Measurements from ENCODE around the gene KCTD15. TPM values are rescaled to one million over a fixed set of nuclear protein-coding genes. Genes with fewer than 3 reads are reported as not detected.

KCTD15 gene
- total RNA-seq, 1 experiment from 2014 or later, result 59.9 TPM

DNA sequence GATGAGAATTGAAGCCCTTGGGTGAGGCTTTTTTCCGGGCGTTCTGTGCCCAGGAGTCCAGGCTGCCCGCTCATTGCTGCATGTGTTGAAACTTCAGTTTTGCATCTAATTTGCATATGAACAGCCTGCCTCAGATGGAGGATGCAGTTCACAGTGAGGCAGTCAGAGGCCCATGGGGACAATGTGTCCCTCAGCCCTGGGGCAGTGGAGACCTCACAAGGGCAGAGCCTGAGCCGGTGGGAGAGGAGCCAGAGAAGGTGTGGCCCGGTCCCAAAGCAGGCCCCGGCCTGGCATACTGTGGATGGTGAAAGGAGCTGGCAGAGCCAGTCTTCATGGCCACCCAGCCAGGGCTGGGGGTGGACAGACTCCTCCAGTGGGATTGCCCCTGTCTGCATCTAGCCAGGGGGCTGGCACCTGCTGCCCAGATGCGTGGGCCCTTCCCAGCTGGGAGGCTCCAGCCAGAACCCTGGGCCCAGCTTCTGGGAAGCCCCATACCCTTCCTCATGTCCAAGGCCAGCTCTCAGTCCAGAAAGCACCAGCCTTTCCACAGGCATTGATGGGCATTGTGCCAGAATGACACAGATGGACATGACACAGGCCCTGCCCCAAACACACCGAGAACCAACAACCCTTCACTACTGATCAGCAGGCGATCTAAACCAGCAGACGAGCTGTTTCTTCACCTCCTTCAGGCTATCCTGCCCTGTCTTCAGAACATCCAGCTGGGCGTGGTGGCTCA, 32.9 kb upstream of the KCTD15 start:
- Histone ChIP-seq H3K27me3 (ENCODE audit: insufficient read depth, low read length) (no peaks in the 10 kb centered on the region), H3K79me2 (ENCODE audit: insufficient read depth, low read length) (no peaks in the 10 kb centered on the region), H3K23me2 (ENCODE audit: insufficient read length, low read depth, low read length, poor library complexity, severe bottlenecking) (no peaks in the 10 kb centered on the region), H3T11ph (ENCODE audit: low read length) (no peak overlapping the region), H3K4me1 (ENCODE audit: insufficient read depth, low read length) (no peaks in the 10 kb centered on the region; the same call in 1 of the 2 replicates), H2AFZ (ENCODE audit: low read length) (no peak overlapping the region), H3K18ac (ENCODE audit: insufficient read length, low read depth, low read length) (no peak overlapping the region), H4K8ac (replicated peaks; ENCODE audit: insufficient read length, low read depth, low read length) (no peak overlapping the region), H3K23ac (ENCODE audit: insufficient read length, low read depth, low read length) (no peak overlapping the region), H2BK120ac (ENCODE audit: low read depth, low read length, poor library complexity, severe bottlenecking) (no peak overlapping the region), H4K20me1 (ENCODE audit: control insufficient read depth, insufficient read depth, insufficient read length) (no peaks in the 10 kb centered on the region), H3K79me1 (ENCODE audit: insufficient read depth, low read depth, low read length, poor library complexity, severe bottlenecking) (no peaks in the 10 kb centered on the region), H3K4me2 (ENCODE audit: insufficient read depth, insufficient read length, low read length) (no peak overlapping the region), H2BK20ac (ENCODE audit: low read depth, low read length, poor library complexity, severe bottlenecking) (no peak overlapping the region), H3K9me3 (ENCODE audit: control insufficient read depth, low read depth, low read length) (no peaks in the 10 kb centered on the region), H2BK5ac (ENCODE audit: insufficient read length, low read length) (no peak overlapping the region), H3K4ac (ENCODE audit: low read depth, low read length) (no peak overlapping the region), H3K27ac (ENCODE audit: insufficient read length, low read depth, low read length) (no peak overlapping the region), H2BK15ac (ENCODE audit: low read depth, low read length) (no peak overlapping the region), H2AK5ac (ENCODE audit: insufficient read length, low read length) (no peak overlapping the region), H3K9ac (ENCODE audit: extremely low read depth, insufficient read length, low read length) (no peak overlapping the region), H3K56ac (ENCODE audit: insufficient read length, low read depth, low read length) (no peak overlapping the region), H4K5ac (ENCODE audit: insufficient read length, low read depth, low read length) (no peak overlapping the region), H3K14ac (ENCODE audit: insufficient read depth, low read length) (no peak overlapping the region), H4K91ac (ENCODE audit: insufficient read length, low read depth, low read length) (no peak overlapping the region), H2BK12ac (ENCODE audit: insufficient read length, low read depth, low read length) (no peak overlapping the region)
- H3K27ac Mint-ChIP-seq, result 0 out of 7 replicates have a peak overlapping the region, but pooled peaks of 1 of the 3 experiments have one; percentile 18
- H3K27me3 Mint-ChIP-seq (ENCODE audit: low read depth), result peaks cover 3% of the 10 kb centered on the region; the same call in 1 of the 2 replicates
- no peaks in the 10 kb centered on the region for H3K36me3 Mint-ChIP-seq (ENCODE audit: insufficient read depth in 1 of 3, low read depth in 3 of 3)
- no peak overlapping the region for H3K4me3 Mint-ChIP-seq
- DNase-seq, result no peak
- no peaks in the 10 kb centered on the region; a peak in 2 of 5 replicates for H3K9me3 Mint-ChIP-seq
- no CpG with 5 or more reads among the region's 11 CpGs for whole genome bisulfite sequencing (ENCODE audit: extremely low coverage, insufficient read length, low lambda C conversion rate)
- TF ChIP-seq, protein P1, sequence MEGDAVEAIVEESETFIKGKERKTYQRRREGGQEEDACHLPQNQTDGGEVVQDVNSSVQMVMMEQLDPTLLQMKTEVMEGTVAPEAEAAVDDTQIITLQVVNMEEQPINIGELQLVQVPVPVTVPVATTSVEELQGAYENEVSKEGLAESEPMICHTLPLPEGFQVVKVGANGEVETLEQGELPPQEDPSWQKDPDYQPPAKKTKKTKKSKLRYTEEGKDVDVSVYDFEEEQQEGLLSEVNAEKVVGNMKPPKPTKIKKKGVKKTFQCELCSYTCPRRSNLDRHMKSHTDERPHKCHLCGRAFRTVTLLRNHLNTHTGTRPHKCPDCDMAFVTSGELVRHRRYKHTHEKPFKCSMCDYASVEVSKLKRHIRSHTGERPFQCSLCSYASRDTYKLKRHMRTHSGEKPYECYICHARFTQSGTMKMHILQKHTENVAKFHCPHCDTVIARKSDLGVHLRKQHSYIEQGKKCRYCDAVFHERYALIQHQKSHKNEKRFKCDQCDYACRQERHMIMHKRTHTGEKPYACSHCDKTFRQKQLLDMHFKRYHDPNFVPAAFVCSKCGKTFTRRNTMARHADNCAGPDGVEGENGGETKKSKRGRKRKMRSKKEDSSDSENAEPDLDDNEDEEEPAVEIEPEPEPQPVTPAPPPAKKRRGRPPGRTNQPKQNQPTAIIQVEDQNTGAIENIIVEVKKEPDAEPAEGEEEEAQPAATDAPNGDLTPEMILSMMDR (conservative IDR thresholded peaks at IDR 0.05), result no peak
- peaks cover 5 to 8% of the 10 kb centered on the region in 2 experiments; a peak in 3 of 4 replicates for H3K4me1 Mint-ChIP-seq

All from H9 (cell line).